OCI-LY3 (cell line): ENCODE results near the gene SPEF1.

Experiments
- H2AFZ ChIP-seq: fragments of 200-600, 300-600 bp; shearing (Covaris generic); 2 replicates; pipeline ENCODE4 v1.6.0; 2014; ENCODE audit warnings: antibody characterized with exemption, low read depth, low read length
- H3K27ac ChIP-seq: fragments of 200-600, 300-600 bp; sonication (generic); 2 replicates; pipeline ENCODE4 v1.5.1; 2014; ENCODE audit warnings: mild to moderate bottlenecking, low read length, moderate library complexity, mixed read lengths
- H3K27me3 ChIP-seq: fragments of 200-600, 300-600 bp; sonication (generic); 2 replicates; pipeline ENCODE4 v1.6.1; 2014; ENCODE audit warnings: low read depth, low read length, mixed read lengths
- H3K36me3 ChIP-seq: fragments of 200-600, 300-600 bp; sonication (generic); replicated peaks from 2 replicates; pipeline ENCODE3; 2014; ENCODE audit warnings: low read depth, low read length, mixed read lengths
- H3K4me1 ChIP-seq: fragments of 300-600, 200-600 bp; sonication (generic); 2 replicates; pipeline ENCODE4 v1.6.1; 2014; ENCODE audit warnings: low read length, mixed read lengths
- H3K4me2 ChIP-seq: fragments of 200-600, 300-600 bp; sonication (generic); 2 replicates; pipeline ENCODE4 v1.6.1; 2014; ENCODE audit warnings: low read length, mixed read lengths
- H3K4me3 ChIP-seq: fragments of 300-600, 200-600 bp; sonication (generic); 2 replicates; pipeline ENCODE4 v1.5.1; 2014; ENCODE audit warnings: antibody characterized with exemption, mild to moderate bottlenecking, low read length, moderate library complexity
- H3K79me2 ChIP-seq: fragments of 300-600, 200-600 bp; shearing (Covaris generic); 2 replicates; pipeline ENCODE4 v1.6.1; 2014; ENCODE audit warnings: mild to moderate bottlenecking, low read length, mixed read lengths
- H3K9ac ChIP-seq: fragments of 300-600, 200-600 bp; shearing (Covaris generic); 2 replicates; pipeline ENCODE4 v1.6.0; 2014; ENCODE audit warnings: mild to moderate bottlenecking, low read length, moderate library complexity
- H3K9me3 ChIP-seq: fragments of 200-600, 300-600 bp; shearing (Covaris generic); 2 replicates; pipeline ENCODE4 v1.6.1; 2014; ENCODE audit warnings: low read length, mixed read lengths; ENCODE audit not compliant: insufficient read depth
- H4K20me1 ChIP-seq: fragments of 200-600, 300-600 bp; sonication (generic); 2 replicates; pipeline ENCODE4 v1.6.1; 2016; ENCODE audit warnings: low read length, mixed read lengths; ENCODE audit not compliant: insufficient read depth
- CTCF ChIP-seq: fragments of 200-600, 300-600 bp; sonication (generic); IDR thresholded peaks from 2 replicates; pipeline ENCODE4 v1.5.1; 2014; ENCODE audit warnings: antibody characterized with exemption, low read length, low read depth
- EZH2phosphoT487 ChIP-seq: fragments of 200-600 bp; shearing (Covaris generic); IDR thresholded peaks from 2 replicates; pipeline ENCODE4 v1.6.1; 2018; ENCODE audit warnings: antibody characterized with exemption, mixed run types, low read depth

SPEF1 gene

GRCh38 chr20:3785240-3786125 lies 4.2 kb upstream of the SPEF1 start:
- Histone ChIP-seq H3K9ac (no peak overlapping the region), H3K27me3 (0 out of 2 replicates have a peak, but pooled peaks cover 3% of the 10 kb centered on the region), H3K9me3 (no peaks in the 10 kb centered on the region), H3K4me2 (peak overlapping the region; percentile 65), H4K20me1 (peaks cover 4% of the 10 kb centered on the region; the same call in 1 of the 2 replicates), H3K36me3 (no peaks in the 10 kb centered on the region), H3K27ac (no peak overlapping the region), H3K4me3 (peak overlapping the region; percentile 73), H3K79me2 (peaks cover 6% of the 10 kb centered on the region; the same call in 1 of the 2 replicates), H3K4me1 (peaks cover 13% of the 10 kb centered on the region), H2AFZ (no peak overlapping the region)
- TF ChIP-seq EZH2phosphoT487 (no peak), CTCF (no peak)

GRCh38 chr20:3784863-3785239 lies 3.6 kb upstream of the SPEF1 start:
- Histone ChIP-seq H3K4me2 (no peak overlapping the region), H3K4me1 (peaks cover 15% of the 10 kb centered on the region), H4K20me1 (peaks cover 4% of the 10 kb centered on the region; the same call in 1 of the 2 replicates), H3K27me3 (0 out of 2 replicates have a peak, but pooled peaks cover 3% of the 10 kb centered on the region), H3K9me3 (no peaks in the 10 kb centered on the region), H3K36me3 (no peaks in the 10 kb centered on the region), H3K79me2 (peaks cover 6% of the 10 kb centered on the region; the same call in 1 of the 2 replicates), H2AFZ (no peak overlapping the region), H3K9ac (no peak overlapping the region), H3K27ac (no peak overlapping the region), H3K4me3 (no peak overlapping the region)
- TF ChIP-seq CTCF = no peak
- no peak for TF ChIP-seq EZH2phosphoT487

- Histone ChIP-seq H3K4me2 (no peak overlapping the region), H3K4me1 (peaks cover 15% of the 10 kb centered on the region), H3K27ac (no peak overlapping the region), H3K27me3 (0 out of 2 replicates have a peak, but pooled peaks cover 3% of the 10 kb centered on the region), H3K4me3 (no peak overlapping the region), H4K20me1 (peaks cover 4% of the 10 kb centered on the region; the same call in 1 of the 2 replicates), H3K79me2 (peaks cover 6% of the 10 kb centered on the region; the same call in 1 of the 2 replicates), H3K9me3 (no peaks in the 10 kb centered on the region), H2AFZ (no peak overlapping the region), H3K9ac (no peak overlapping the region), H3K36me3 (no peaks in the 10 kb centered on the region)
- TF ChIP-seq EZH2phosphoT487 = no peak
- TF ChIP-seq CTCF = no peak
Measured at GRCh38 chr20:3784216-3784853, 3.1 kb upstream of the SPEF1 start.
